Dedifferentiated amniotic fluid mesenchymal stem cell (primary cell): ENCODE data around the gene HINT1.
A peak's percentile ranks its signal among the peaks of the same experiment; 100 is the strongest.
"Not testable (repeated sequence)": the region's sequence is repeated elsewhere in the genome, so short reads cannot be mapped to it uniquely, and the experiment has no call there.

Source experiments
- DNase-seq: peaks from one replicate; pipeline ENCODE4 v3.0.0-alpha.2; 2016; ENCODE audit errors: extremely low spot score

The HINT1 gene

DNA sequence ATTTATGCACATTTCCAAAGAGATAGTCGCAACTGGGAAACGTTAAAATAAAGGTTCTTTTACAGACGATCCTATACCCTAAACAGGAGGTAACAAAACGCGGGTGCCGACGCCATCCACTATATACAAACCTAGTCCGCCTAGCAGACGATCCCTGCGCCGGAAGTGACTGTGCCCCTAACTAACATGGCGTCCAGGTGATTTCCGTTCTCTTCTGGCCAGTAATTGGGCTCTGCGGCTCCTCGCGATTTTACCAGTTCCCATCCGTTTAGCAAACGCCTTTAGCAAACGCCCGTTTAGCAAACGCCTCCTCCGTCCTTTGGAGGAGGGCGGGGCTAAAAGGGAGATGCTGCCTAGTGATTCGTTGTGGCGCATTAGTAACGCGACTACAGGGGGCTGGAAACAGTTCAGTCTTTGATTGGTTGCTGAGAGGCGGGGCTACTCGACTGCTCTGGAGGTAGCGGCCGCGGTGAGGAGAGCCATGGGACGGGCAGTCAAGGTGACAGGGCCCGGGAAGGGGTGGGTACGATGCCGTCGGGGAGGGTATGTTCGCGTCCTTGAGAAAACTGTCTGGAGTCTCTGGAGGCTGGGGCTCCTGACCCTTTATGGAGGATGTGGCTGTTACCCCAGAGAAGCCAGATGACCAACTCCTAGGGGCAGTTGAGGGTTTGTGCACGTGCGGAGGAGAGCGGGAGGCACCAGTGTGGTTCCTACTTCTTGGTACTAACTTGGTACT lies 5.7 kb upstream of the HINT1 start, which contains the start of gene LYRM7:
TSS of gene LYRM7 (plus strand) at position 405 of the 736 bp plus-strand sequence. CDS start at position 482, 77 bp downstream.
- DNase-seq = peak; percentile 100

GRCh38 chr5:131169810-131170539 lies 4.9 kb upstream of the HINT1 start:
- DNase-seq = no peak

- no peak for DNase-seq
These were observed 2.6 kb upstream of the HINT1 start for GRCh38 chr5:131167615-131168014.

DNA sequence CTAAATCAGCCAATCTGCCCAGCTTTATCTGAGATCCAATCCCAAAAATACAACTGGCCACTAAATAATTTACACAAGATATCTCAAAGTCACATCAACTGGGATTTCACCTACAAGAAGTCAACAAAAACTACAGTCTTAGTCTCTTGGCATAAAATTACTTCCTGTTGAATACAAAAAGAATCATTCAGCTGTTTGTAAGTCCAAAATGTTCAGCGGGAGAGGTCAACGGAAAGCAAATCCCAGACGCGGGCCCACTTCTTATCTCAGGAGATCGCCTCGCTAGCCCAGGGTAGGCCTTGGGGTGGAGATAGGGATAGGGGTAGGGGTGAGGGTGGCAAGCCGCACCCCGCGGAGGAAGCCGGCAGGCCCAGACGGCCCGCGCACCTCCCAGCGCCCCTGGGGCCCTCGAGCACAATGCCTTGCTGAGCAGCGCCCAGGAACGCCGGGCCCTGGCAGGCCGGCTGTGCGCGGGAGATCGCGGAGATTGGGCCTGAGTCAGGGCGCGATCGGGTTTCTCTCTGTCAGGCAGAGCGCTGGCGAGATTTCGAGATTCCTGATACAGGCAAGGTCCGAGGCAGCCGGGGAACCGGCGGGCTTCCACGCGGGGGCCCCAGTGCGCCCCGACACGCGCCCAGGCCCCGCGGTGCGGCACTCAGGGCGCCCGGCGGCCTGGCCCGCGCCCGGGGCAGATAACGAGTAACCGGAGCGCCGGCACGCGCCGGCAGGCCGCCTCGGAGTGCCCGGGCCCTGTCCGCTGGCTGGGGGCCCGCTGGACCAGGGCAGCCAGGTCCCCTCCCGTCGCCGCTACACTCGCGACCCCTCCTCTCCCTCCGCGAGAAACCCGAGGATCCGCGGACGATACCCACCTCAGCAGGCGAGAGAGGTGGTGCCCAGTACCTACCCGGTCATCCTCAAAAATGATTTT lies 601 bp downstream of the HINT1 start:
- DNase-seq = peak; percentile 75

DNA sequence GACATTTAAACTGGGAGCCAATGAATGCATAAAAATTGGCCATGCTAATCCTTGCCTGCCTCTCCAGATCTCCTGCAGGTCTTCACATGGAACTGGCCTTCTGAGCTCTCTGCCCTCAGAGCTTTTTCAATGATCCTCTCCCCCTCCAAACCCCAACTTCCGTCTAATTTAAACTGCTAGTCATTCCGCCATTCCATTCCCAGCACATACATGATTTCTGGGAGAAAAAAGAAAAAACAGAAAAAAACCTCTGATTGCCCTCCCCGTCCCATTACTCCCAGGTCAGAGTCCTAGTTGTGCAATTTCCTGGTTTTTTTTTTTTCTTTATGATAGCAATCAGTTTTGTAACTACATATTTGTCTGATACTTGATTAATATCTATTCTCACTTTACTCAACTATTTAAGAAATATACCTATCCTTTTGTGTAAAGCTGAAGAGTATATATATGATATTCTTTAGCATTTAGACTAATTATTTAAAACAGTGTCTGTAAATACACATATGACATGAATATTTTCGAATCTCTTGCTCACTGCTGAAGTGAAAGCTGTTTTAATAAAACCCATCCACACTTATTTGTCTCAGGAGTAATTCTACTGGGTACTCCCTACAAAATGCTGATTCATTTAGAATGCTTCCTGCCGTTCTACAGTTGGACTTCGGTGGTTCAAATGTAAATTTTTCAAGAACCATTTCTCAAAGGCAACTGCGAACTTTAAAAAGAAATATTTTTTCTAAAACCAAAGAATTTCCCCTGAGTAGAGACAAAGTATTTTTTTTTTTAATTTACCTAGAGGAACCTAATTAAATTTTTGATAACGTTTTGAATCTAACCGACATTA lies 1.6 kb downstream of the HINT1 start:
- no peak for DNase-seq

DNA sequence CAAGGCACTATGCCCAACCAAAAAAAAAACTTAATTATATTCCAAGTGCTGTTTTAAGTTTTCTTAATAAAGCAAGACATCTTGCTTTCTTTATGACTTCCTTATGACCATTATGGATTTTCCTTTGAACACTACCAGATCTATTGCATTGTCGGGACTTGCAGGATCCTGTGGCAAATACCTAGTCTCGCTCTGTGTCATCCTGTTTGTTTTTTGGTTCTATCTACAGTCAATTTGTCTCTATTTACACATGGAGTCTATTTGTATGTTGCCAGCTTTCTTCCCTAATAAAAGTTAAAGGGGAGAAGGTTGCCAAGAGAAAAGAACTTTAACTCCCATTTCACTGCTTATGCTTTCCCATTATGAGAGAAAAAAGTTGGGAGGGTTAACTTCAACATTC lies 4.9 kb downstream of the HINT1 start:
- no peak for DNase-seq

DNA sequence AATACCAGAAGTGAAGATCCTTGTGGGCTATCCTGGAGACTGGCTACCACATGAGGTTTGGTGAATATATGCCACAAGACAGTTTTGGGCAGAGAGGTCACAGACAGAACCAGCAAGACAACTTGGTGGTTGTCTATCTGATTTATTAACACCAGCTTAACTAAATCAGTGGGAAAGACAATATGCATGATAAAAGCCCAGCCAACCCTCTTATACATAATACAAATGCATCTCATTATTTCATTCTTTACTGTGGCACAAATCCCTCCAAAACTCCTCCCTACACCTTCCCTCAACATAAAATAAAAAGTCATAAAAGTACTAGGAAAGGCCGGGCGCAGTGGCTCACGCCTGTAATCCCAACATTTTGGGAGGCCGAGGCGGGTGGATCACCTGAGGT lies 8.1 kb downstream of the HINT1 start:
- DNase-seq = no peak

DNA sequence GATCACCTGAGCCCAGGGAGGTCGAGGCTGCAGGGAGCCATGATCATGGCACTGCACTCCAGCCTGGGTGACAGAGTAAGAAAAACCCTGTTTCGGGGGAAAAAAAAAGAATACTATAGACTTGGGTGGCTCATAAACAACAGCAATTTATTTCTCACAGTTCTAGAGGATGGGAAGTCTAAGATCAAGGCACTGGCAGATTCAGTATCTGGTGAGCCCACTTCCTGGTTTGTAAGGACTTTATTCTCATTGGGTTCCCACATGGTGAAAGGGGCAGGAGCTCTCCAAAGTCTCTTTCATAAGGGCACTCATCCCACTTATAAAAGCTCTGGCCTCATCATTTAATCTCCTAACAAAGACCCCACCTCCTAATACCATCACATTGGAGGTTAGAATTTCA lies 8.7 kb downstream of the HINT1 start:
- DNase-seq = no peak

DNA sequence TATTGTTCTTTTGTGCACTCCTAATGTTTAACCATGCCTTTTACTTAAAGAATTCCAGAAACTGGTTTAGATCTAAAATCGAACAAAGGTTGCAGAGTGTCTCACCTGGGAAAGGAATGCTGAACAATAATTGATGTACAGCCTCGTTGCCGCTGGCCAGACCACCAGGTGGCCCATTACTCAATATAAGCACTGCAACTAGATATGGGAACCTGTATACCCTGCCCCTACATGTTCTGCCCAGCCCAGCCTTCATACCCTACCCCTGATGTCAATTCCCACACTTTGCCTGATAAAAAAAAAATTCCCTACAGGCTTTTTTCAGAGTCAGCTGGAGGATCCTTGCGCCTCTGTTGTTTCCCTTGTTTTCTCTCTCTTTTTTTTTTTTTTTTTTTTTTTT lies 13.8 kb downstream of the HINT1 start:
- no peak for DNase-seq

DNA sequence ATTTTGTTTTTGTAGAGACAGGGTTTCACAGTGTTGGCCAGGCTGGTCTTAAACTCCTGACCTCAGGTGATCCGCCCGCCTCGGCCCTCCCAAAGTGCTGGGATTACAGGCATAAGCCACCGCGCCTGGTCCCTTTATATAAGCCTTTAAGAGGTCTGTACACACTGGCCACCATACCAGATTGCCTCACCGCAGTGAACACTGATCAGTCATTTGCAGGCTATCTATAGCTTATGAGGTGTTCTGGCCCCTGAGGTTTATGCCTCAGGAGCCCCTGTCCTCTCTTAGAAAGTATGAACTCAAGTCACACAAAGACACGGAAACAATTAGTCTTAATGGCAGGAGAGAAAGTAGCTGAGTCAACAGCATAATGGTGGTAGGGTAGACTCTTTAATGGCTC lies 14.6 kb downstream of the HINT1 start:
- no peak for DNase-seq

DNA sequence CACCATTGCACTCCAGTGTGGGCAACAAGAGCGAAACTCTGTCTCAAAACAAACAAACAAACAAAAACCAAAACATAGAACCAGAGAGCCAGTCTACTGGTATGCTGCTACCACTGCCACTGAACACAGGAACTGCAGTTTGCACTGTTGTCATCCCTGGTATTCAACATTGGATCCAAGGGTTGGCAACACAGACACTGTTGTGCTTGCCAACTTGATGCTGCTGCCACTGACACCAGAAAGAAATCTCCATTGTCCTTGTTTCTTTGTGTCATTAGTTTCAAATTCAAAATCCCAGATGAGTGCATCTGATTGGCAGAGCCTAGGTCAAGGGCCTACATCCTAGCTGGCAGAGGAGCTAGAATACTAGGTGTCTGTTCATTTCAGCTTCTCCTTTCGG lies 16.2 kb downstream of the HINT1 start:
- no peak for DNase-seq

DNA sequence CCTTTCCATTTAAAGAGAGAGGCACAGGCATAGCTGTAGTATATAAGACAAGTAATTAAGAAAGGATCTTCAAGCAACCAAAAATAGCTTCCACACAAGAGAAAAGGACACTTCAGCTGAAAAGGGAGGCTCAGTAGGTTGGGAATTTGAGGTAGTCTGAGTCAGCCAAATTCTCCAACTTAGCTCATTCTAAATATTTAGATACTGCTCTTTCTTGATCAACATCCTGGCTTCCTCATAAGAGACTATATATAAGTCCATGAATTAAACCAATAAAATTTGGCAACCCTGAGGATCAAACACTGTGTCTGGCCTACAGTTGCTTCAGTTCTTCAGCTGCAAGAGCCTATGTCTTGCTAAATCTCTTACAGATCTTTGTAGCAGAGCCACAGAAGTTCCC lies 17.8 kb downstream of the HINT1 start:
- DNase-seq = no peak

- no peak for DNase-seq
These were observed 22.0 kb downstream of the HINT1 start for GRCh38 chr5:131142970-131143617.

DNA sequence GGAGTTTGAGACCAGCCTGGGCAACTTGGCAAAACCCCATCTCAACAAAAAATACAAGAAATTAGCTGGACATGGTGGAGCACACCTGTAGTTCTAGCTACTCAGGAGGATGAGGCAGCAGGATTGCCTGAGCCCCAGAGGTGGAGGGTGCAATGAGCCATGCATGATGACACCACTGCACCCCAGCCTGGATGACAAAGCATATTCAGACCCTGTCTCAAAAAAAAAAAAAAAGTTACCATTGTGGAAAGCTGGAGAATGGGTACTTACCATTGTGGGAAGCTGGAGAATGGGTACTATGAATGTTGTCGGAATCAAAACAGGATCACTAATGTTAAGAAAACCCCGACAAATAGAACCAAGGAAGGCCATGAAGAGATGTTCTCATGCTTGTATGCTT lies 25.7 kb downstream of the HINT1 start:
- DNase-seq = no peak

GRCh38 chr5:131138406-131138805 lies 26.6 kb downstream of the HINT1 start:
- not testable (repeated sequence) for DNase-seq

DNA sequence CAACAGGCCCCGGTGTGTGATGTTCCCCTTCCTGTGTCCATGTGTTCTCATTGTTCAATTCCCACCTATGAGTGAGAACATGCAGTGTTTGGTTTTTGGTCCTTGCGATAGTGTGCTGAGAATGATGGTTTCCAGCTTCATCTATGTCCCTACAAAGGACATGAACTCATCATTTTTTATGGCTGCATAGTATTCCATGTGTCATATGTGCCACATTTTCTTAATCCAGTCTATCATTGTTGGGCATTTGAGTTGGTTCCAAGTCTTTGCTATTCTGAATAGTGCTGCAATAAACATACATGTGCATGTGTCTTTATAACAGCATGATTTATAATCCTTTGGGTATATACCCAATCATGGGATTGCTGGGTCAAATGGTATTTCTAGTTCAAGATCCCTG lies 32.0 kb downstream of the HINT1 start:
- DNase-seq = not testable (repeated sequence)

DNA sequence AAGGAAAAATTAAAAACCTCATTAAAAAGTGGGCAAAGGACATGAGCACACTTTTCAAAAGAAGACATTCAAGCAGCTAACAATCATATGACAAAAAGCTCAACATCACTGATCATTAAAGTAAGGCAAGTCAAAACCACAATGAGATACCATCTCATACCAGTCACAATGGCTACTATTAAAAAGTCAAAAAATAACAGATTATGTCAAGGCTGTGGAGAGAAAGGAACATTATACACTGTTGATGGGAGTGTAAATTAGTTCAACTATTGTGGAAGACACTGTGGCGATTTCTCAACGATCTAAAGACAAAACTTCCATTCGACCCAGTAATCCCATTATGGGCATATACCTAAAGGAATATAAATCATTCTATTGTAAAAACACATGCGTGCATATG lies 35.8 kb downstream of the HINT1 start:
- DNase-seq = no peak

DNA sequence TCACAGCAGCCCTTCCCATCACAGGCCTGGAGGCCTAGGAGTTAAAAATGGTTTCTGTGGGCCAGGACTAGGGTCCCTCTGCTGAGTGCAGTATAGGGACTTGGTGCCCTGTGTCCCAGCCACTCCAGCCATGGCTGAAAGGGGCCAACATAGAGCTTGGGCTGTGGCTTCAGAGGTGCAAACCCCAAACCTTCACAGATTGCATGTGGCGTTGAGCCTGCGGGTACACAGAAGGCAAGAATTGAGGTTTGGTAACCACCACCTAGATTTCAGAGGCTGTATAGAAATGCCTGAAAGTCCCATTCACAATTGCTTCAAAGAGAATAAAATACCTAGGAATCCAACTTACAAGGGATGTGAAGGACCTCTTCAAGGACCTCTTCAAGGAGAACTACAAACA lies 37.8 kb downstream of the HINT1 start:
- not testable (repeated sequence) for DNase-seq

DNA sequence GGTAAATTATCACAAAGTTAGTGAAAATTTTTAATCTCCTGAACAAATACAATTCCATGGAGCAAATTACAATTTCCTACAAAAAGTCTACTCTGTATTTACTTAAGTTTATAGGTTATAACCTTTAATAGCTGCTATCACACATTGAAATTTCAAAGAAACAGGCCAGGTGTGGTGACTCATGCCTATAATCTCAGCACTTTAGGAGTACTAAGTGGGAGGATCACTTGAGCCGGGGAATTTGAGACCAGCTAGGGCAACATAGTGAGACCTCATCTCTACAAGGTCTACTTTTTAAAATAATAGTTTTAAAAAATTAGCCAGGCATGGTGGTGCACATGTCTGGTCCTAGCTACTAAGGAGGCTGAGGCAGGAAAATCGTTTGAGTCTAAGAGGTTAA lies 50.3 kb downstream of the HINT1 start:
- no peak for DNase-seq

DNA sequence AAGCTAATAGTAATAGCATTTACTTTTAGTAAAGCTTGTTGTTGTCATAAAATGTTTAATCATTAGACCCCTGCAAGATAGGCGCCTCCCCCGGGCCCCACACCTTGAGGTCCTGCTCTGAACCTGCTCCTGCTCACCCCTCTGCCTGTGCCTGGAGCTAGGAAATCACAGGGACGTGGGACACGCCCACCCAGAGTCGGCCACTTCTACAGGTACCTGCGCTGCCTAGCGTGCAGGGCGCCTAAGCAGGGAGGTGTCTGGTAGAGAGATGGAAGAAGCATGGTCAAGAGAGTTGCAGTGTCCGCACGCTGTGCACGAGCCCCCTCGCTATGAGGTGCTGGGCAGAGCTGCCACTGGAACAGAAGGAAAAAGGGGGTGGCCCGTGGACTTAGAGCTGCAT lies 52.6 kb downstream of the HINT1 start:
- no peak for DNase-seq

- no peak for DNase-seq
These were observed 54.8 kb downstream of the HINT1 start for GRCh38 chr5:131110256-131110594.
